GM10266 (cell line): ENCODE measurements around the gene CPNE8.
A peak's percentile ranks its signal among the peaks of the same experiment; 100 is the strongest.

Experiments
- DNase-seq: peaks from one replicate; pipeline ENCODE4 v3.0.0; 2012; ENCODE audit errors: extremely low spot score
- TF ChIP-seq, protein P1 (sequence below): IDR thresholded peaks from 2 replicates; pipeline ENCODE4 v1.5.1; 2012; ENCODE audit warnings: mild to moderate bottlenecking, low read depth; ENCODE audit not compliant: control insufficient read depth, insufficient read depth; ENCODE audit errors: missing control alignments

Gene CPNE8

GRCh38 chr12:38930990-38931389, 25.6 kb upstream of the CPNE8 start:
- TF ChIP-seq, protein P1, sequence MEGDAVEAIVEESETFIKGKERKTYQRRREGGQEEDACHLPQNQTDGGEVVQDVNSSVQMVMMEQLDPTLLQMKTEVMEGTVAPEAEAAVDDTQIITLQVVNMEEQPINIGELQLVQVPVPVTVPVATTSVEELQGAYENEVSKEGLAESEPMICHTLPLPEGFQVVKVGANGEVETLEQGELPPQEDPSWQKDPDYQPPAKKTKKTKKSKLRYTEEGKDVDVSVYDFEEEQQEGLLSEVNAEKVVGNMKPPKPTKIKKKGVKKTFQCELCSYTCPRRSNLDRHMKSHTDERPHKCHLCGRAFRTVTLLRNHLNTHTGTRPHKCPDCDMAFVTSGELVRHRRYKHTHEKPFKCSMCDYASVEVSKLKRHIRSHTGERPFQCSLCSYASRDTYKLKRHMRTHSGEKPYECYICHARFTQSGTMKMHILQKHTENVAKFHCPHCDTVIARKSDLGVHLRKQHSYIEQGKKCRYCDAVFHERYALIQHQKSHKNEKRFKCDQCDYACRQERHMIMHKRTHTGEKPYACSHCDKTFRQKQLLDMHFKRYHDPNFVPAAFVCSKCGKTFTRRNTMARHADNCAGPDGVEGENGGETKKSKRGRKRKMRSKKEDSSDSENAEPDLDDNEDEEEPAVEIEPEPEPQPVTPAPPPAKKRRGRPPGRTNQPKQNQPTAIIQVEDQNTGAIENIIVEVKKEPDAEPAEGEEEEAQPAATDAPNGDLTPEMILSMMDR: no peak
- no peak for DNase-seq

GRCh38 chr12:38926501-38926900, 21.1 kb upstream of the CPNE8 start:
- TF ChIP-seq, protein P1: no peak
- DNase-seq: no peak

DNA sequence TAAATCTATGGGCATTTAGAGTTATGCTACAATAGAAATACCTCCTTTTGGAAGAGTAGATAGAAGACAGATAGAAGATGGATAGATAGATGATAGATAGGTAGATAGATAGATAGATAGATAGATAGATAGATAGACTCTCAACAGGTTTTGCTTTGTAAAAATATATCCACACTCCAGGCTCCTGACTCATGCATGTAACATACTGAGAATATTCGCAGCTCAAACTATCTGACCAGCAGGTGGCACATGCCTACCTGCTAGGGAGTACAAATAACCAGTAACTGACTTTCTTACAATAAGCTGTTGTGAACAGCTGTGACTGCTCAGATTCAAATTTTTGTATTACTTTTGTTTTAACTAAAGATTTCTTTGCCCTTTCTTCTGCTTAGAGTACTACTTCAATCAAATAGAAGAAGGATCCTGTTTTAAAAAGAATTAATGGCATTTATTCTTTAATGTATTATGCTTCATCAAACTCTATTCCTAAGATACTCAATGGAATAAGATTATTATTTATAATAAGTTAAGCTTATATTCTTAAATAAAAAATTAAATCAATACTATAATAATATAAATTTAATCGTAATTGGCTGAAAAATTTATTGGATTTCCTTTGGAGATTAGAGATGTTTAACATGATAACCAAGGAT, 15.8 kb upstream of the CPNE8 start:
- TF ChIP-seq, protein P1: peak; percentile 71
- peak; percentile 32 for DNase-seq

- TF ChIP-seq, protein P1: no peak
- no peak for DNase-seq
Observed at GRCh38 chr12:38919191-38919590, 13.8 kb upstream of the CPNE8 start.

DNA sequence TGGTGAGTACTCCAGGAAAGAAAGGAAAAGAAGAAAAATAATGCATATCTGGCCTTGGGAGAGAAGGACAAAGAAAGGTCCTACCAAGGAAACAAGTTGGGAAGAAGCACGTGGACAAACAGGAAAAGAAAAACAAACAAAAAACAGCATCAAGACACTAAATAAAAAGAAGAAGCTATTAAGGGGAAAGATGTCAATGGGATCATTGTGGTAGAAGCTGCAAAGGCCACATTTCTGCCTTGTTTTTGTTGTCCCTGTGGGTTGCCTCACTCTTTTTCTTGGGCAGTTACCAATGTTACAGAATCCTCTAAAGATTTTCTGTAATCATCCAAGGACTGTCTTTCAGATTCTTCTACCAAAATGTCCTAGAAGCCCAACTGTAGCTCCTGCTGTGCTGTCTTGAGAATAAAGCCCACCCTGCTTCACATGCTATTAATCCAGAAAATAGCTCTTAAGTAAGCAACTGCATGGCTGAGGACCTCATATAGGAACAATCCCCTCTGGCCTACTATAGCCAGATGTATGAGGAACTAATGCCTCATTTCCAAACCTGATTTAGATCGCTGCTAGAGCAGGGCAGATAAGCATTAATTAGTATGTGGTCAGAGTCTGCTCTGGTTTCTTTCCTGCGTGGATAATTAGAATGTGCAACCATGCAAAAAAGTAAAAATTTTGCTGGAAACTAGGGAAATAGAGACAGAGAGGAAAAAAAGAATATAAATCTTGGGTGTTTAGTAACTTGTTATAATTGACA, 10.2 kb upstream of the CPNE8 start:
- TF ChIP-seq, protein P1: no peak
- no peak for DNase-seq

DNA sequence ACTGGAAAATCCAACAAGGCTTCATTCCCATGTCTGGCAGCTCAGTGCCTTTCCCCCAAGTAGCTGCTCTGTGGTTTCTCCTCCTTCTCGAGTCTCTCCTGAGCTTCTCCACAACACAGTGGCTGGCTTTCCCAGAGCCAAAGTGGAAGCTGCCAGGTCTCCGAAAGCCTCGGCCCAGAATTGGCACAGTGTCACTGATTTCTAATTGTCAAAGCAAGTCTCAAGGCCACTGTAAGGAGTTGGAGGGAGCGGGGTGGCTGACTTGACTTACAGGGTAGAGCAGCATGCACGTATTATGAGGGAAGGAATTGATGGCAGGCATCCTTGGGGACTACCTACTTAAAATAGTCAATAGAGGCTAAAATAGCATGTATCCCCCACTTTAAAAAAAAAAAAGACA, 6.7 kb upstream of the CPNE8 start:
- TF ChIP-seq, protein P1: no peak
- DNase-seq: no peak

DNA sequence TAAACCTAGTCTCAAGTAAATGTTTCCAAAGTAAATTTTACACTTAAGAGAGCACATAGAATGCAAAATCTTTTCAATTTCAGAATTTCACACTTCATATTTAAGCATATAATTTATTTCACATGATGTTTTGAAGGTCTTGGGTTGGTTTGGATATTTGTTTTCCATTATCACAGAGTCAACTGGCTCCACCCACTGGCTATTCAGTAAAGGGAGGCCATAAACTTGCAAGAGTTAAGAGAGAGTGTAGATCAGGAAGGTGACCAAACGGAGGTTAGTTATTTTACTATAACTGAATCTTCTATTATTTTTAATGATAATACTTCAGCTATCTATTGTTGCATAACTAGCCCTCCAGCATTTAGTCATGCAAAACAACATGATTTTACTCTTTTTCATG, 6.2 kb upstream of the CPNE8 start:
- TF ChIP-seq, protein P1: peak; percentile 42
- no peak for DNase-seq
